ENCODE results near the gene NEK2. TPM values are rescaled to one million over a fixed set of nuclear protein-coding genes. Genes with fewer than 3 reads are reported as not detected.

Gene NEK2
- total RNA-seq, result 1 to 10 TPM in 2 of 5 donors, not detected in 3; 4.9 to 6.1 TPM
- 1 to 10 TPM; 1.5 to 4.6 (median 2.2) TPM for polyA plus RNA-seq
- long read RNA-seq, donor 1, result 0 reads
- long read RNA-seq, donor 2, partial matches to known transcripts, result 0 of 1 reads
- long read RNA-seq, donor 2, other reads (novel, unspliced or antisense), result 0 of 1 reads
- long read RNA-seq, donor 3, result 0 reads
- long read RNA-seq, donor 4, result 0 reads
- long read RNA-seq, donor 5, partial matches to known transcripts, result 0 of 2 reads
- long read RNA-seq, donor 5, other reads (novel, unspliced or antisense), result 0 of 2 reads
- long read RNA-seq, donor 6, result 0 reads
- long read RNA-seq, donor 7, result 0 reads
- long read RNA-seq, donor 8, partial matches to known transcripts, result 0 of 1 reads
- long read RNA-seq, donor 8, other reads (novel, unspliced or antisense), result 0 of 1 reads
- long read RNA-seq, donor 9, result 0 reads
- long read RNA-seq, donor 10, result 0 reads

DNA sequence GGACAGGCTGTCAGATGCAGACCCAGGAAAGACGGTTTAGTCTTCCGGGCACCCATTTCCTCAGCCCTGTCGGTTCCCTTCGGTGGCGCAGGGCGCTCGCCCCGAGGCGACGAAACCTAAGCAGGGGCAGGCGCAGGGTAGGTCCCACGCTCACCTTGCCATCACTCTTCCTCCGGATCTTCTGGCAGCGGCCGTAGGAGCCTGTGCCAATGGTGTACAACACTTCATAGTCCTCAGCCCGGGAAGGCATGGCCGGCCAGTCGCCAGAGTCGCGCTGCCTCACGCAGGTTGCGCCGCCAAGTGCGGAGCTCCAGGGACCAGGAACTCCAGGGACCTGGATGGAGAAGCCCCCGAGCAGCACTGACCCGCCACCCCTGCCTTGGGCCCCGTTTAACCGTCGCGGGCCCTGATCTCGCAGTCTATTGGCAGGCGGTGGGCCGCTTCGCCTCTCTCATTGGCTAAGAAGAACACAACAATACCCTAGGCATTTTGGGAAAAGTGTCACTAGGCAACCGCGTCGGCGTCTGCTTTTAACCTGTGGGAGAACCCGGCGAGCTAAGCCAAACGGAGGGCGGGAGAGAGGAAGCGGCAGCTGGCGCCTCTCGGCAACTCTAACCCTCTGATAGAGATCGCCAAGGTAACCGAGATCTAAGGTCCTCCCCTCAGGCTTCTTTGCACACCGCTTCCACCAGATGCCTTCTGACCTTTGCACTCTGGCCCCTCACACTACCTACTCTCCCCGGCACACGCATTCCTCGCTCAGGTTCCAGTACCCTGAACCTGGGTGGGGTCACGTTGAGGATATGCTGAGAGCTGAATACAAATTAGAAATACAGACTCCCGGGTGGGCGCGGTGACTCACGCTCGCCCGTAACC, at the start of gene NEK2:
Gene NEK2, minus strand, starts transcription at position 392 of the 876 bp plus-strand sequence. Its CDS starts 142 bp downstream, at position 250.
- peaks cover 7 to 18% (median 14%) of the 10 kb centered on the region in 4 donors for H3K4me1 ChIP-seq
- intact Hi-C loops (cut with DNase I; ENCODE audit: low total_unique reads), result no loop called here
- no peaks in the 10 kb centered on the region for H3K9me3 ChIP-seq
- DNase-seq, result peak; percentile 92 to 98
- H3K27ac ChIP-seq, result peak within 1 kb of the TSS in 3 of 5 donors; percentile 31 to 42 (median 33)
- H3K27me3 ChIP-seq, result peaks cover 0 to 4% (median 0%) of the 10 kb centered on the region in 3 donors
- 0 to 1% (median 1%) methylated on average over 30 to 58 of the region's 58 CpGs for WGBS, 5 donors
- peaks cover 0 to 4% (median 0%) of the 10 kb centered on the region in 4 donors for H3K36me3 ChIP-seq
- H3K4me3 ChIP-seq, result peak within 1 kb of the TSS; percentile 51 to 74 (median 58)
- TF ChIP-seq POLR2AphosphoS5 (IDR thresholded peaks at IDR 0.05) (peak in 1 of 3 donors; percentile 33), POLR2A (IDR thresholded peaks at IDR 0.05) (no peak), EP300 (IDR thresholded peaks at IDR 0.05) (no peak)
- TF ChIP-seq, protein P1, sequence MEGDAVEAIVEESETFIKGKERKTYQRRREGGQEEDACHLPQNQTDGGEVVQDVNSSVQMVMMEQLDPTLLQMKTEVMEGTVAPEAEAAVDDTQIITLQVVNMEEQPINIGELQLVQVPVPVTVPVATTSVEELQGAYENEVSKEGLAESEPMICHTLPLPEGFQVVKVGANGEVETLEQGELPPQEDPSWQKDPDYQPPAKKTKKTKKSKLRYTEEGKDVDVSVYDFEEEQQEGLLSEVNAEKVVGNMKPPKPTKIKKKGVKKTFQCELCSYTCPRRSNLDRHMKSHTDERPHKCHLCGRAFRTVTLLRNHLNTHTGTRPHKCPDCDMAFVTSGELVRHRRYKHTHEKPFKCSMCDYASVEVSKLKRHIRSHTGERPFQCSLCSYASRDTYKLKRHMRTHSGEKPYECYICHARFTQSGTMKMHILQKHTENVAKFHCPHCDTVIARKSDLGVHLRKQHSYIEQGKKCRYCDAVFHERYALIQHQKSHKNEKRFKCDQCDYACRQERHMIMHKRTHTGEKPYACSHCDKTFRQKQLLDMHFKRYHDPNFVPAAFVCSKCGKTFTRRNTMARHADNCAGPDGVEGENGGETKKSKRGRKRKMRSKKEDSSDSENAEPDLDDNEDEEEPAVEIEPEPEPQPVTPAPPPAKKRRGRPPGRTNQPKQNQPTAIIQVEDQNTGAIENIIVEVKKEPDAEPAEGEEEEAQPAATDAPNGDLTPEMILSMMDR (IDR thresholded peaks at IDR 0.05), result no peak

DNA sequence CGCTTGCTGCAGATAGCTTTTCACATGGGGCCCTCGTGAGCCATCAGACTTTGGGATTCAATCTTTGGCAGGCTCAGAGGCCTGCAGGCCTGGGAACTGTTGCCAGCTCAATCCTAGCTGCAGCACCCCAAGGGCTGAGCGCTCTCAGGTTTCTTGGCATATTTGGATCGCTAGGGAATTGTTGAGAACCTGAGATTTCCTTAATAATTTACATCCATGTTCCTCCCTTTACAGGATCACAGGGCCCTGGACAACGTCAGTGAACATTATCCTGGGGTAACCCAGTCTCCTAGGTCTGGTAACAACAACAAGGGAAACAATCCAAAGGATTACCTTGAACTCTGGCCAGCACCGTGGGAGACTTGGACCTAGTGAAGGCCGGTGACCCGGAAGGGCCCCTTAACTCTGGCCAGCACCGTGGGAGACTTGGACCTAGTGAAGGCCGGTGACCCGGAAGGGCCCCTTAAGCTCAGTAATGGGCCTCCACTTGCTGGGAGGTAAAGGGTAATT, 49.3 kb upstream of the NEK2 start:
- intact Hi-C loops (cut with DNase I; ENCODE audit: low total_unique reads), result no loop called here
- no peak for DNase-seq
- H3K4me1 ChIP-seq, result no peaks in the 10 kb centered on the region
- H3K27me3 ChIP-seq, result no peaks in the 10 kb centered on the region
- no peaks in the 10 kb centered on the region for H3K36me3 ChIP-seq
- H3K4me3 ChIP-seq, result no peak overlapping the region
- 74 to 85% (median 76%) methylated on average over 11 of the region's 11 CpGs for WGBS, 5 donors
- no peak overlapping the region for H3K27ac ChIP-seq
- H3K9me3 ChIP-seq, result no peaks in the 10 kb centered on the region
- TF ChIP-seq, protein P1 (IDR thresholded peaks at IDR 0.05), result no peak
- no peak for TF ChIP-seq POLR2AphosphoS5 (IDR thresholded peaks at IDR 0.05)
- no peak for TF ChIP-seq EP300 (IDR thresholded peaks at IDR 0.05)
- TF ChIP-seq POLR2A (IDR thresholded peaks at IDR 0.05), result no peak

DNA sequence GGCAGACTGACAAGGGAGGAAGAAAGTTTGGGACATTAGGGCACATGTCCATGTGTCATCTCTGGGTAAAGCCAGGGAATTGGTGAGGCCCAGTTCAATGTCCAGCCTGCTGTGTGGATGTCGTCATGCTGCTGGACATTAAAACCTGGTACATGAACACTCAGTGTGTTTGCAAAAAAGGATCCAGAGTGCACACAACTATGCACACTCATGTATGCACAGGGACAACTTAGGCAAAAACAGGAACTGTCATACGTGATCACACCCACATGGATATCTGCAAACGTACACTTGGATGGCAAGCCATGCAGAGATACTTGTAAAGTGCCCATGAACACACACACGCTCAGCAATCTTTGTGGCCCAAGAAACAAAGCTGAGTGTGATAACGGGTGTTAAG, 47.9 kb upstream of the NEK2 start:
- Histone ChIP-seq H3K4me1 (no peaks in the 10 kb centered on the region), H3K36me3 (no peaks in the 10 kb centered on the region), H3K27me3 (no peaks in the 10 kb centered on the region), H3K9me3 (no peaks in the 10 kb centered on the region), H3K27ac (no peak overlapping the region), H3K4me3 (no peak overlapping the region)
- TF ChIP-seq POLR2AphosphoS5 (IDR thresholded peaks at IDR 0.05) (no peak), EP300 (IDR thresholded peaks at IDR 0.05) (no peak), POLR2A (IDR thresholded peaks at IDR 0.05) (no peak)
- TF ChIP-seq, protein P1 (IDR thresholded peaks at IDR 0.05), result no peak
- intact Hi-C loops (cut with DNase I; ENCODE audit: low total_unique reads), result no loop called here
- WGBS, 5 donors, result 61 to 86% (median 74%) methylated on average over 5 of the region's 5 CpGs
- no peak for DNase-seq
